ENCODE measurements around the gene SPTBN1.

The SPTBN1 gene

GRCh38 chr2:54610700-54611099 lies 154.6 kb downstream of the SPTBN1 start:
- DNase-seq (ENCODE audit: low read depth in 2 of 2), result no peak

DNA sequence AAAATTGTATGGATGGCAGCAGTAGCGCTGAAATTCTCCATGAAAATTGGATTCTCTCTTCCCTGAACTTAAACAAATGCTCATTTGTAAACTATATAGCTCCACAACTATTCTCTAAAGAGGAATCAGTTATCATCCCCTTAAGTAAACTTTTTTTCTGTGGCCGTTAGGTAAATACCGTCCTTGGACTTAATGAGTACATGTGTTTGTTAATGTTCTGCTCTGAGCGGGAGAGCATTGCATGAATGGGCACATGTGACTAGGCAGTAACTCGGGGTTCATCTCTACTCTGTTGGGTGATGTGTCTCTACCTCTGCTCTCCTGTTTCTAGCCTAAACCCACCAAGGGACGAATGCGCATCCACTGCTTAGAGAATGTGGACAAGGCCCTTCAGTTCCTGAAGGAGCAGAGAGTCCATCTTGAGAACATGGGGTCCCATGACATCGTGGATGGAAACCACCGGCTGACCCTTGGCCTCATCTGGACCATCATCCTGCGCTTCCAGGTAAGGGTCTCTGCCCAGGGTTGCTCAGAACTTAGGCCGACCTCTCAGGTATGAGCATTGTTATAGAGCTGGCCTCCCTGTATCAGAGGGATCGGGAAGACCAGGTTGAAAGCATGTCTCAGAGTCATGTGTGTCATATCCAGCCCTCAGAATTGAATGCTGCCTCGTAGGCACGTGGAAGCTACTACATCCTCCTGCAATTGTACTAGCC lies 155.9 kb downstream of the SPTBN1 start:
- no peak for DNase-seq (ENCODE audit: low read depth in 2 of 2)

DNA sequence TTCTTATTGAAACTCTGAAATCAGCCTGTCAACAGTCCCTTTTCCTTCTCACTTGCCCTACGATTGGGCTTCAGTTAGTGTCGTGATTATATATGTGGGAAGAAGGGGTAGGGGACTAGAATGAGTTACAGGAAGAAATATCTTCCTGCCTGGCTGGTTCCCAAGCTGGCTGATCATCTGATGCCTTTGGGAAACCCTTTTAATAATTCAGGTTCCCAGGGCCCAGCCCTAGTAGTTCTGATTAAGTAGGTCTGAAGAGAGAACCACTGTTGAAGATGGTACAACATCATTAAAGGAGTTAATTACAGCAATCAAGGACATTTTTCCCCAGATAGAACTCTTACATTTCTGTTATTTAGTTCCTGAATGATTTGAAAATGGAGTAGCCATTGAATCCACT lies 157.3 kb downstream of the SPTBN1 start:
- DNase-seq (ENCODE audit: low read depth in 2 of 2), result no peak

DNA sequence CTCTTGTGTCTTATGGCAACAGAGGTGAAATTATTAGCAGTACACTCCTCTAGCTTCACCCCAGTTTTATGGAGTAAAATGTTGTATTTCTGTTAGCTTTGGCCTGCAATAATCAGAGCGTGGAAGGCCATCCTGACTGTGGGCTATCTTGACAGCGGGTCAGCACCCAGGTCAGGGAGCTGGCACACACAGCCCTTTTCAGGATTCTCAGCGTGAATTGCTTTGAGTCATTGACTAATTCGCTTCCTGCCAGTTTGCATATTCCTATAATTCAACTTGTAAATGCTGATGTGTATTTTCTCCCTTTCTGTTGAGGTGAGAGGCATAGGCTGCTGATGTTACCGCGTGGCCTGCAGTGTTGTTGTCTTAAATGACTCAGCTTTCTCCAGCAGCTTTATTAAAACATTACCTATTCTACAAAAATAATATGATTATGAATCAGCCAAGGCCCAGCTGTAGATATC lies 157.7 kb downstream of the SPTBN1 start:
- no peak for DNase-seq (ENCODE audit: low read depth in 2 of 2)

GRCh38 chr2:54614819-54615218 lies 158.7 kb downstream of the SPTBN1 start:
- no peak for DNase-seq (ENCODE audit: low read depth in 2 of 2)

DNA sequence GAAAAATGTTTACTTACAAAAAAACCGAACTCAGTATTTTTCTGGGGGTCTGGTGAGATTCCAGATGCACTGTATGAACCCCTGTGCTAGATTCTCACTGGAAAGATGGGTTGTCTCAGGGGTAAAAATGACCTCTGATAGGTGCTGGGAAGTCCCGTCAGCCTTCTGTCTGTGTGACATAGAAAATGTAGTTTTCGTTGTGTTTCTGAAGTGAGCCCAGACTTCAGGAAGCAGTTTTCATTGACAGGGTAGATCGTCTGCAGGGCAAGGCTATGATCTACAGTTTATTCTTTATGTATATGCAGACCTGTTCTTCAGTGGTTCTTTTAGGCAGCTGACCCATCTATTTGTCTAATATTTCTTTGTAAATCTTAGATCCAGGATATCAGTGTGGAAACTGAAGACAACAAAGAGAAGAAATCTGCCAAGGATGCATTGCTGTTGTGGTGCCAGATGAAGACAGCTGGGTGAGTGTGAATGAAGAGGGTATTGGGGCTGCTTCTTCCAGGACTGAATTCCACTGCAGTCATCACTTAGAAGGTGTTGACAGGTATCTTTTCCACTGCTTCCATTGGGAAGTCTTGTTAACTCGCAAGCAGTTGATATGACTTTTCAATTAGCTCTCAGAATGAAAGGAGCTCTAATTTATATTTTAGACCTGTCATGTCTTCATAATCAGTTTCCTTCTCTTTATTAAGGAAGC lies 159.9 kb downstream of the SPTBN1 start:
- DNase-seq (ENCODE audit: low read depth in 2 of 2), result no peak

DNA sequence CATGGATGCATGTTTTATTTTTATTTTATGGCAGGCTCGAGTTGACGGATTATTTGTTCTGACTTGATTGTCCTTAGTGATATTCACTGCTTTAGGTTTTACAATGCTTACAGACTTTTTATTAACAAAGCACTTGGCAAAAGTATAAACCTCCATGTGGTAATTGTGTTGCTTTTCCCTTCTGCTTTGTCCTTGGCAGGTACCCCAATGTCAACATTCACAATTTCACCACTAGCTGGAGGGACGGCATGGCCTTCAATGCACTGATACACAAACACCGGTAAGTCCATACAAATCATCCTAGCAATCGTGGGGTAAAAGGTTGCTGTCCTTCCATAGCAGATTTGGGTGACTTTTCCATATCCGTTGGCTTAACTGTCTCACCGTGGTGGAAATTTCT lies 161.3 kb downstream of the SPTBN1 start:
- no peak for DNase-seq (ENCODE audit: low read depth in 2 of 2)

- DNase-seq (ENCODE audit: low read depth in 2 of 2), result no peak
These were observed 162.8 kb downstream of the SPTBN1 start for GRCh38 chr2:54618646-54619565.

DNA sequence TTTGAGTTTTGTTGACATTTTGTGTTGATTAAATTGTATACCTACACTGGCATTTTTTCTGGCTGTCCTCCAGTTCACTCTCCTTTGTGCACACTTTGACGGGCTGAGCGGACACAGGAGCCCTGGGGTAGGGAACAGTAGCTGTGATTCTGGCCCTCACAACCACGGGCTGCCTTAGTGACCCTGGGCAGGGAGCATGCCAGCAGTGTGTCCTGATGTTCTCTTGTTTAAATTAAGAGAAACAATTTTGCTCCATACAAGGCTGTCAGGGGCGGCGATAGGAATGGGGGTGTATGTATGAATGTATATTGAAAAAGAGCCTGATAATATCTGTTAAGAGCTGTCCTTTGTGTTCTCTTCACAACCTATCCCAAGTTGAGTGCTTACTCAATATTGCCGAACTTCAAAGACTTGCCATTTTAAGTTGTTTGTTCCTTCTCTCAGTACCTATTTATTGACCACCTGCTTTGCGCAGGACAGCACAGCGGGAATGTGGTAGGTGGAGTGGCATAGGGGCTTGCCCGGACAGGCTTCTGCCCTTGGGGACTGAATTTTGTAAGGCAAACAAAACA lies 163.6 kb downstream of the SPTBN1 start:
- DNase-seq (ENCODE audit: low read depth in 2 of 2), result no peak

DNA sequence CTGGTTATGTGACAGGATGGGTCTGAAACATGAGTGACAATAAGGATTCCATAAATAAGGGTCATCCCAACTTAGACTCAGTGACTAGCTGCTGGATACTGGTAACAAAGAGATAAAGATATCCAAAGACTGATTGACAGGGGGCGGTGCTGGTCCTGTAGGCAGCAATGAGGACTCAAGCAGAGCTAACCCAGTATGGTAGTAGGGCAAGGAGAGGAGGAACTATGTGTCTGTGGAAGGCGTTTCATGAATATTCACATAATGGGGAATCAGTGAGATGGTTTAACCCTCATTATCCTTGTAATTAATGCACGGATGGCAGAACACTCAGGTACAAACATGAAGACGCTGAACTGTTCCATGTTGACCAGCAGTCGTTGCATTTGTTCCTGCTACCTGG lies 164.8 kb downstream of the SPTBN1 start:
- DNase-seq (ENCODE audit: low read depth in 2 of 2), result no peak

- DNase-seq (ENCODE audit: low read depth in 2 of 2), result no peak
These were observed 168.5 kb downstream of the SPTBN1 start for GRCh38 chr2:54624591-54625071.

DNA sequence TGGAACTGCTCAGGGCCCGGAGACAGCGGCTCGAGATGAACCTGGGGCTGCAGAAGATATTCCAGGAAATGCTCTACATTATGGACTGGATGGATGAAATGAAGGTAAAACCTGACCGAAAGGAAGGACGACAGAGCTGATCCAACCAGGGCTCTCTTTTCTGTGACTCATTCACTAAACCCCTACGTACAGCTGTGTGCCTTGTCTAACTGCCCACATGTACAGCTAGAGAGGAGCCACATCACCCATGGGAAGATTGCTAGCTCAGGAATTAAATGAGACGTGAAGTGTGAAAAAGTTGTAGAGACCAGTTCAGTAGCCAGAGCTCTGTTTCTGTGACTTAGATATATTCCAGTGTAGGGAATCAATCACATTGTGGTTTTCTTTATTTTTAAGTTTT lies 170.0 kb downstream of the SPTBN1 start:
- no peak for DNase-seq (ENCODE audit: low read depth in 2 of 2)

DNA sequence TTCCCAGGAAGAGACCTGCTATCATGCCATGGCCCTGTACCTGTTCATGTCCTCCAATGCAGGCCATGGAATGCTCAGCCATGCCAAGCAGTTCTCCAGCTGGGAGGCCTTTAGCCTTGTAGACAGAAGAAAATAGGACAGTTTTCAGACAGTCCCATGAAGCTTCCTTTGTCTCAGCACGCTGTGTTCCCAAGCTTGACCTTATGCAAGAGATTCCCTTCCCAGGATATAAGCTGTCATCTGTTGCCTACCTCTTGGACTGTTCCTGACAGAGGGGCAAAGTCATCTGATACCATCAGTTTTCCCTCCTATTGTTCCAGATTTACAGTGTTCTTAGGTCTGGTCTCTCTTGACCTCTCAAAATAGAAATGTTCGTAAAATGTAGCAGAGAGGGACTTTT lies 170.8 kb downstream of the SPTBN1 start:
- no peak for DNase-seq (ENCODE audit: low read depth in 2 of 2)

DNA sequence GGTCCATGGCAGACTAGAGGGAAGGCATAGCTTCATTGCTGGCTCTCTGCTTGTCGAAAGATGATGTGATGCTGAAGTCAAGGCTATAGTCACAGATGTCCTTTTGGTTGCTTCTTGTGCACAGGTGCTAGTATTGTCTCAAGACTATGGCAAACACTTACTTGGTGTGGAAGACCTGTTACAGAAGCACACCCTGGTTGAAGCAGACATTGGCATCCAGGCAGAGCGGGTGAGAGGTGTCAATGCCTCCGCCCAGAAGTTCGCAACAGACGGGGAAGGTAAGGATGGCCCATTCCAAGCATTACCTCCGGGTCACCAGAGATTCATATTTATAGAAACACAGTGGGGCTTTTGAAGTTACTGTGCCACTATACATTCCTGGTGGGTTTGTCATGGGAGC lies 171.8 kb downstream of the SPTBN1 start:
- no peak for DNase-seq (ENCODE audit: low read depth in 2 of 2)

DNA sequence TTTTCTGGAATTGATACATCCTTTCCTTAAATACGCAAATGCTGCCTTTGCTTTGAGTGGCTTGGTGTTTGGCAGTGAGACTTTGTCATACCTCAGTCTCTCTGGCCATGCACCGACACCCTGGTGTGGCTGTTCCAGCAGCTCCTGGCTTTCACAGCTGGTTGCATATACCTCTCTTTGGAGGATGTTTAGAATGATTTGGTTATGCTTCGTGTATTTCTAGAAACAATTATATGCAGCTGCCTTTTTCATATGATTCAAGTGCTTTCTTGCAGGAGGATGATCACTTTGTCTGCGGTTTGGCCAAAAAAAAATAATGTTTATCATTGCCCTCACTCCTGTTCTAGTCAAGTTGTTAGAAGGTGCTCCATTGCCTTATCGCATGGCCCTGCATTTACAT lies 172.3 kb downstream of the SPTBN1 start:
- DNase-seq (ENCODE audit: low read depth in 2 of 2), result no peak

- no peak for DNase-seq (ENCODE audit: low read depth in 2 of 2)
These were observed 172.8 kb downstream of the SPTBN1 start for GRCh38 chr2:54628957-54629356.

GRCh38 chr2:54629390-54629789 lies 173.3 kb downstream of the SPTBN1 start:
- DNase-seq (ENCODE audit: low read depth in 2 of 2), result no peak

DNA sequence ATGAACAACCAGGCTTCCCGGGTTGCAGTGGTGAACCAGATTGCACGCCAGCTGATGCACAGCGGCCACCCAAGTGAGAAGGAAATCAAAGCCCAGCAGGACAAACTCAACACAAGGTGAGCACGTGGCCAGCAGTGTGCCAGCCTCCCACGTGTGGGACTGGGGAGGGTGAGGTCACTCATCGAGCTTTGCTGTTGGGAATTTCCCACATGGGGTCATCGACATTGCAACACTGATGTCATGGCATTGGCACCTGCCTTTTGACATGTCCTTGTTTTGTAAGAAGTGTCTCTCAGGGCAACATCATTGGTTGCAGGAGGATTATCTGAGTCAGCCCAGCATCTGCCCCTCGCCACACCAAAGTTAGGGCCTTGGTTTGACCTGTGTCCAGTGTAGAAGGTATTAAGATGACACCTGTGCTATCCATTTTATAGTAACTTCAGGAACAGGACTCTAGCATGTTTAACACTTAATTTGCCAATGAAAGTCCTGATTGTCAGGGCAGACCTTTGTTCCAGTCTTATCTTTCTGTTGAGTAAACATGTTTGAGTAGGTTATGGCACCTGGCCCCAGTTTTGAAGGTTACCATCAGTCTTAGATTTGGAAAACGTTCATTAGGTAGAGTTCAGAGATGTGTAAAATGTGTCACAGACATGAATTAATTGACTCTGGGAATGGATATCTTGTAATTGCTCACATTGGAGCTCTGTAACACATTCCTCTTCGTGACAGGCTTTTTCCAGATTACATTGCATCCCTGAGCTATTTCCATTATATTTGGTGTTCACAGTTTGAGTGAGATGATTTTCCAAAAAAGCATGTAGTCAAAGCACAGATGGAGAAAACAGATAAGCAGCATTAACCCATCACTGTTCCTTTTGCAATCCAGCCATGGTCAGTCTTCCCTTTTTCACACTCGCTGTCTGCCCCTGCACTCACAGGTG lies 174.1 kb downstream of the SPTBN1 start:
- DNase-seq (ENCODE audit: low read depth in 2 of 2), result no peak

GRCh38 chr2:54630858-54631497 lies 174.9 kb downstream of the SPTBN1 start:
- no peak for DNase-seq (ENCODE audit: low read depth in 2 of 2)

DNA sequence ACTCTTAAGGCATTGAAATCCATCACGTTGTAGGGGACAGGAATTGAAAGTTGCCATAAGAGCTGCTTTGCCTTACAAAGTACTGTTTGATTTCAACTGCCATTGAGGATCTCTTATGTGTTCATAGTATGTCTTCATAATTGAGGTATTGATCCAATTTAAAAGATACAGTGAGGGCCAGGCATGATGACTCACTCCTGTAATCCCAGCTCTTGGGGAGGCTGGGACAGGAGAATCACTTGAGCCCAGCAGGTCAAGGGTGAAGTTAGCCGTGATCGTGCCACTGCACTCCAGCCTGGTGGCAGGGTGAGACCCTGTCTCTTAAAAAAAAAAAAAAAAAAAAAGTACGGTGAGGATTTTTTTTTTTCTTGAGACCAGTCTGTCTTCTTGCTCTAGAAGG lies 175.6 kb downstream of the SPTBN1 start:
- no peak for DNase-seq (ENCODE audit: low read depth in 2 of 2)
